ENCODE measurements around the gene GPNMB. TPM values are rescaled to one million over a fixed set of nuclear protein-coding genes. Genes with fewer than 3 reads are reported as not detected.

Gene GPNMB
- total and polyA plus RNA-seq, 10 of the 15 experiments (the other 5 are each of a cell fraction or from before 2014, with no cell fraction given) = 5.9 to 22.3 (median 10.0) TPM

DNA sequence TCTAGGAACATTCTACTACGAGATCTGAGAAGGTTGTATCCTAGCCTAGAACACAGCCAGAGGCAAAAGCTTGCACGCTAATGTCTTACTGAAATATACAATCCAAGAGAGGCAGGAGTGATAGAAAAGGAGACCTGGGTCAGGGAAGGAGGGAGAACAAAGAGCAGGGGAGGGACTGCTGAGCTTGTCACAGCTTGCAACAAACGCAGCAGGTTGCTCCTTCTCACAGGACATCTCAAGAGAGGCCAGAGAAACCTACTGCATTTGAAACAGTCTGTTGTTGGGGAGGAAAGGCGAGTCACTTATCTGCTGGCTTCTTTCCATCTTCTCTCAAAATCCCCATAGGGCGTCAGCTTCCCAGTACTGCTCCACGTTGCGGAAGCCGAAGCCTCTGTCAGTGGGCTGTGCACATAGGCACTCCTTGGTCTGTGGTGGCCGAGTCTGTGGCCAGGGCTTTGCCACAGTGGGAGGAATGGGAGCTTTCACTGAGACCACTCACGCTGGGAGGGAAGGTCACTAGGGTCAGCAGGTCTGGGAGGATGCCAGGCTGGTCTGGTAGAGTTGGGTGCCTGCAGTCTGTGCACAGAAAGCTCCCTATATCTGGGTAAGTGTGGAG lies 25.8 kb upstream of the GPNMB start (continued):
- TF ChIP-seq CEBPB (IDR thresholded peaks at IDR 0.05; ENCODE audit: borderline replicate concordance in 1 of 2, low read depth in 2 of 2, low read length in 2 of 2) (no peak), ZNF217 (IDR thresholded peaks at IDR 0.05) (no peak), BACH1 (IDR thresholded peaks at IDR 0.05; ENCODE audit: borderline replicate concordance) (no peak), MTA3 (IDR thresholded peaks at IDR 0.05; ENCODE audit: borderline replicate concordance, low read length) (no peak), EED (IDR thresholded peaks at IDR 0.05; ENCODE audit: low read depth) (no peak), RB1 (IDR thresholded peaks at IDR 0.05; ENCODE audit: borderline replicate concordance) (no peak)

DNA sequence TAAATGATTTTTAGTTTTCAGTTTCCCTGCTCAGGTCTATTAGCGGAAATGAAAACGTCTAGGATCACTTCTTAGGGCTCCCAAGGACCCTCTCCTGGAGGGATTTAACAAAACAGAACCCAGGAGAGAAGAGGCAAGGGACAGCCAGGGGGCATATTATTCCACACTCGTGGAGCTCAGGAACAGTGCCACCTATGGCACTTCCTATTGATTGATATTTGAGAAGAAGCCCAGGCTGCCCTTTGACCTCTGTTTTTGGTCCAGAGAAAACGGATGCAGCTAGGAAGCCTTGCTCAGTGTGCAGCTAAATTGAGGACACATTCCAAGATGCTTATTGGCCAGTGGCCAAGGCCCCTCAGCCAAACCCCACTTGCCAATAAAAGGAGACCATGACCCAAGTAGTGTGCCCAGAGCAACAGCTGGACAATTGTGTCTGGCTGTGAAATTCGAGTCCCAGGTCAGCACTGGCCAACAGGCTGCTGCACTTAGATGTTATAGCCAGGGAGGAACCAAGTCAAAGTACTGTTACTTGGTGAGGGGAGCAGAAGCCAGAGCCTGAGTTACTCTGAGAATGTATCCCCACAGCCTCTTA lies 24.0 kb upstream of the GPNMB start:
- in situ Hi-C loops (cut with MboI) = no loop called here
- Histone ChIP-seq H3K9me3 (replicated peaks; ENCODE audit: control insufficient read depth, insufficient read depth, low read length) (no peaks in the 10 kb centered on the region; the same call in 2 of the 3 replicates), H3K4me2 (ENCODE audit: control insufficient read depth, insufficient read depth) (no peak overlapping the region), H3K36me3 (ENCODE audit: control insufficient read depth in 2 of 2, insufficient read depth in 2 of 2, low read length in 1 of 2) (no peaks in the 10 kb centered on the region), H3K27ac (ENCODE audit: control insufficient read depth, insufficient read depth) (no peak overlapping the region), H3K79me2 (ENCODE audit: control insufficient read depth, insufficient read depth, low read length) (no peaks in the 10 kb centered on the region), H3K4me3 (no peak overlapping the region), H2AFZ (ENCODE audit: control insufficient read depth, low read depth, low read length) (no peak overlapping the region), H3K27me3 (replicated peaks in 1 of 2; ENCODE audit: control insufficient read depth in 2 of 2, insufficient read depth in 2 of 2, low read length in 1 of 2) (peaks cover 0 to 1% of the 10 kb centered on the region in 2 experiments; a peak in 1 of 4 replicates), H3K9ac (ENCODE audit: control insufficient read depth, insufficient read depth, low read length) (no peak overlapping the region), H4K20me1 (ENCODE audit: control insufficient read depth, insufficient read depth) (no peaks in the 10 kb centered on the region), H3K4me1 (ENCODE audit: control insufficient read depth, insufficient read depth, low read length) (peaks cover 2% of the 10 kb centered on the region; the same call in 1 of the 2 replicates)
- TF ChIP-seq ATF7 (IDR thresholded peaks at IDR 0.05; ENCODE audit: low read depth) = no peak
- no peak for TF ChIP-seq SMAD5 (IDR thresholded peaks at IDR 0.05; ENCODE audit: low read depth)
- TF ChIP-seq HCFC1 (IDR thresholded peaks at IDR 0.05; ENCODE audit: low read length) = no peak
- no peak for TF ChIP-seq IRF4 (IDR thresholded peaks at IDR 0.05; ENCODE audit: low read depth, low read length)
- no peak for TF ChIP-seq RBBP5 (conservative IDR thresholded peaks at IDR 0.05)
- TF ChIP-seq ZSCAN29 (IDR thresholded peaks at IDR 0.05) = no peak
- TF ChIP-seq SUPT20H (IDR thresholded peaks at IDR 0.05; ENCODE audit: borderline replicate concordance, control insufficient read depth, low read depth, low read length) = no peak
- TF ChIP-seq, protein P1, sequence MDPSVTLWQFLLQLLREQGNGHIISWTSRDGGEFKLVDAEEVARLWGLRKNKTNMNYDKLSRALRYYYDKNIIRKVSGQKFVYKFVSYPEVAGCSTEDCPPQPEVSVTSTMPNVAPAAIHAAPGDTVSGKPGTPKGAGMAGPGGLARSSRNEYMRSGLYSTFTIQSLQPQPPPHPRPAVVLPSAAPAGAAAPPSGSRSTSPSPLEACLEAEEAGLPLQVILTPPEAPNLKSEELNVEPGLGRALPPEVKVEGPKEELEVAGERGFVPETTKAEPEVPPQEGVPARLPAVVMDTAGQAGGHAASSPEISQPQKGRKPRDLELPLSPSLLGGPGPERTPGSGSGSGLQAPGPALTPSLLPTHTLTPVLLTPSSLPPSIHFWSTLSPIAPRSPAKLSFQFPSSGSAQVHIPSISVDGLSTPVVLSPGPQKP (IDR thresholded peaks at IDR 0.05; ENCODE audit: low read depth, low read length) = no peak
- TF ChIP-seq CBFB (IDR thresholded peaks at IDR 0.05; ENCODE audit: low read depth) = no peak
- no peak for TF ChIP-seq POLR2AphosphoS2 (IDR thresholded peaks at IDR 0.05; ENCODE audit: low read depth, low read length)
- no peak for TF ChIP-seq WRNIP1 (IDR thresholded peaks at IDR 0.05; ENCODE audit: borderline replicate concordance, low read depth, low read length)
- no peak for TF ChIP-seq SIN3A (IDR thresholded peaks at IDR 0.05; ENCODE audit: low read depth, low read length)
- TF ChIP-seq TCF12 (IDR thresholded peaks at IDR 0.05; ENCODE audit: low read depth, low read length) = no peak
- TF ChIP-seq, protein P2, sequence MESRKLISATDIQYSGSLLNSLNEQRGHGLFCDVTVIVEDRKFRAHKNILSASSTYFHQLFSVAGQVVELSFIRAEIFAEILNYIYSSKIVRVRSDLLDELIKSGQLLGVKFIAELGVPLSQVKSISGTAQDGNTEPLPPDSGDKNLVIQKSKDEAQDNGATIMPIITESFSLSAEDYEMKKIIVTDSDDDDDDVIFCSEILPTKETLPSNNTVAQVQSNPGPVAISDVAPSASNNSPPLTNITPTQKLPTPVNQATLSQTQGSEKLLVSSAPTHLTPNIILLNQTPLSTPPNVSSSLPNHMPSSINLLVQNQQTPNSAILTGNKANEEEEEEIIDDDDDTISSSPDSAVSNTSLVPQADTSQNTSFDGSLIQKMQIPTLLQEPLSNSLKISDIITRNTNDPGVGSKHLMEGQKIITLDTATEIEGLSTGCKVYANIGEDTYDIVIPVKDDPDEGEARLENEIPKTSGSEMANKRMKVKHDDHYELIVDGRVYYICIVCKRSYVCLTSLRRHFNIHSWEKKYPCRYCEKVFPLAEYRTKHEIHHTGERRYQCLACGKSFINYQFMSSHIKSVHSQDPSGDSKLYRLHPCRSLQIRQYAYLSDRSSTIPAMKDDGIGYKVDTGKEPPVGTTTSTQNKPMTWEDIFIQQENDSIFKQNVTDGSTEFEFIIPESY (IDR thresholded peaks at IDR 0.05) = no peak
- no peak for TF ChIP-seq HDGF (IDR thresholded peaks at IDR 0.05)
- ChIA-PET POLR2A (no interaction called here), CTCF (interaction anchor here (1.0 to 1.1 kb wide), 2 partner anchors 11 to 117 kb away, joined by 3 read pairs; partner anchors contain the start of gene KLHL7), RAD21 (ENCODE audit: unreplicated experiment) (no interaction called here), SMC1A (ENCODE audit: uncharacterized antibody, unreplicated experiment) (interaction anchor here (0.7 to 1.1 kb wide), 2 partner anchors 17 to 36 kb away, joined by 3 read pairs; no protein-coding TSS in a partner anchor)
- ATAC-seq (no peak), DNase-seq (ENCODE audit: low read depth, low spot score) (no peak), FAIRE-seq (no peak)
- WGBS (ENCODE audit: insufficient coverage, insufficient replicate concordance, low lambda C conversion rate, missing lambda C conversion rate) = 26% methylated on average over 5 of the region's 5 CpGs
- intact Hi-C loops (cut with micrococcal nuclease; ENCODE audit: unreplicated experiment) = no loop called here
- no TSS peak for BruUV-seq (replicated peaks)

Measured in GM12878 (cell line).